ENCODE measurements around the gene LSM12.
"Not testable (repeated sequence)": the region's sequence is repeated elsewhere in the genome, so short reads cannot be mapped to it uniquely, and the experiment has no call there.

LSM12 gene

DNA sequence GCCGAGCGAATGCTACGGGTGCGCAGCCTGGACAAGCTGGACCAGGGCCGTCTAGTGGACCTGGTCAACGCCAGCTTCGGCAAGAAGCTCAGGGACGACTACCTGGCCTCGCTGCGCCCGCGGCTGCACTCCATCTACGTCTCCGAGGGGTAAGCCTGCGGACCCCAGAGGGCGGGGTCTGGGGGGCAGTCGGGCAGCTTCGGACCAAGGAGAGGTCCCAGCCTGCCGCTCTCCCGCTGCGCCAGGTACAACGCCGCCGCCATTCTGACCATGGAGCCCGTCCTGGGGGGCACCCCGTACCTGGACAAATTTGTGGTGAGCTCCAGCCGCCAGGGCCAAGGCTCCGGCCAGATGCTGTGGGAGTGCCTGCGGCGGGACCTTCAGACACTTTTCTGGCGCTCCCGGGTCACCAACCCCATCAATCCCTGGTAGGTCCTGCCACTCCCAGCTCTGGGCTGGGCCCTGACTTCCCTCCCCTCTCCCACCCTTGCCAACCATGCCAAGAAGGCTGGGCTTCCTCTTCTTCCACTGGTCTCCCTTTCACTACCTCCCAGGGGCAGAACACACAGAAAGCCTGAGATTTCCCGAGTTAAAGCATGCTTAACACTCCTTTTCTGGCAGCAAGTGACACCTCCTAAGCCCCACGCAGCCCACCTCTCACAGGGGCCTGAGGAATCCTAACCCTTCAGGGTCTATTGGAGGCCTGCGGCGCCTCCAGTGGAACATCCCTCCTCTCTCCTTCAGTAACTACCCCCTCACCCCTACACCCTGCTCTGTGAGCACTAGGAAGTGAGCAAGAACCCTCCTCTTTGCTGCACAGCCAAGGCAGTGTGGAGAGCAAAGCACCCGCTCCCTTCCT, 58.9 kb downstream of the LSM12 start:
- DNase-seq (ENCODE audit: low read depth): peak; percentile 53

DNA sequence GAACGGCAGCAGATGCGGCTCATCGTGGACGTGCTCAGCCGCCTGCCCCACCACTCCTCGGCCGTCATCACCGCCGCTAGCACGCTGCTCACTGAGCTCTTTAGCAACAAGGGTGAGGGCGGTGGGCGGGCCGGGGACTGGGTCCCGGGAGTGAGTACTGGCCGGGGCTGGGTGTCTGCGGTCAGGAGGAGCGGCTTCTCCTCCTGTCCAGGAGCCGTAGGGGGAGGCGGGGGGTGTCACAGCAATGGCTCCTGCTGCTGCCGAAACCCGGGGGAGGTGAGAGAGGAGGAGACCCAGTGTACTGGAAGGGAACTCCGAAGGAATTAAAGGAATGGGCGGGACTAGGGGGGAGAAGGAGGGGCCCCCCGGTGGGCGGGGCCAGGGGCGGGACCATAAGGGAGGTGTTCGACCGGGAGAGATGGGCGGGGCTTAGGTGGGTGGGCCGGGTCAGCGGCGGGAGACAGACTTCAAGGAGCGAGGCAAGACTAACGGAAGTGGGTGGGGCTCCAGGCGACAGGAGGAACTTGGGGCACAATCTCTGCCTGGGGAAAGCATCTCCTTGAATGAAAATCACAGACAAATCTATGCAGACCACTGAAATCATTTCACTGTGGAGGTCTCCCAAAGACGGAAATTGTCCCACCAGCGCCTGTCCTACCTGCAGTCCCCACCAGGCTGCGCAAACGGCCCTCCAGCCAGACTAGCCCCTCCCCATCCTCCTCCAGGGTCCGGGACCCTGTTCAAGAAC, 59.7 kb downstream of the LSM12 start:
- DNase-seq (ENCODE audit: low read depth): peak; percentile 99

- DNase-seq (ENCODE audit: low read depth): no peak
Observed at GRCh38 chr17:44006272-44006597, 60.2 kb downstream of the LSM12 start.

GRCh38 chr17:44005527-44006271, 60.8 kb downstream of the LSM12 start:
- no peak for DNase-seq (ENCODE audit: low read depth)

DNA sequence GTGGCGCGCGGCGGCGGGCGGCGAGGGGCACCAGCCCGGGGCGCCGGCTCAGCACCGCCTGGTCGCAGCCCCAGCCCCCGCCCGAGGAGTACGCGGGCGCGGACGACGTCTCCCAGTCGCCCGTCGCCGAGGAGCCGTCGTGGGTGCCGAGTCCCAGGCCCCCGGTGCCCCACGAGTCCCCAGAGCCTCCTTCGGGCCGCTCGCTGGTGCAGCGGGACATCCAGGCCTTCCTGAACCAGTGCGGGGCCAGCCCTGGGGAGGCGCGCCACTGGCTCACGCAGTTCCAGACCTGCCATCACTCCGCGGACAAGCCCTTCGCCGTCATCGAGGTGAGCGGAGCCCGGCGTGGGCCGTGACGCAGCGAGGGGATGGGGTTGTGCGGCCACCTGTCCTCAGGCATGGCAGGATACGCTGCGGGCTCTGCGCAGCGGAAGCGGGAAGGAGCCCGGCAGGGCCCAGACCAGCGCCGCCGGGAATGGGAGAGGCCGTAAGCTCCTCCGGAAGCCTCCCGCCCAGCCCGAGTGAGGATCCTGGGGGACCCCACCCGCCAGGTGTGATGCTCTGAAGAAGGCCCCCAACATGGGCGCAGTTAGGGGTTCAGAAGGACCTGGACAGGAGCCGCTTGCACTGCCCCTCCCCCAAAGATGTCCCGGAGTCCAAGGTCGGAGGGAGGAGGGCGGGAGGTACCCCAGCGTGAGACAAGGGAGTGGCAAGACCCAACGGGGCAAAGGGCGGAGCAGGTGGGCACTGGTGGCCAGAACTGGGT, 61.5 kb downstream of the LSM12 start:
- DNase-seq (ENCODE audit: low read depth): no peak

GRCh38 chr17:44004077-44004760, 62.3 kb downstream of the LSM12 start, which contains the start of gene NAGS:
Gene NAGS, plus strand, starts transcription at chr17:44004622. Its CDS starts 42 bp downstream, at chr17:44004664.
- DNase-seq (ENCODE audit: low read depth): no peak

GRCh38 chr17:44002141-44002848, 64.2 kb downstream of the LSM12 start:
- peak; percentile 95 for DNase-seq (ENCODE audit: low read depth)

DNA sequence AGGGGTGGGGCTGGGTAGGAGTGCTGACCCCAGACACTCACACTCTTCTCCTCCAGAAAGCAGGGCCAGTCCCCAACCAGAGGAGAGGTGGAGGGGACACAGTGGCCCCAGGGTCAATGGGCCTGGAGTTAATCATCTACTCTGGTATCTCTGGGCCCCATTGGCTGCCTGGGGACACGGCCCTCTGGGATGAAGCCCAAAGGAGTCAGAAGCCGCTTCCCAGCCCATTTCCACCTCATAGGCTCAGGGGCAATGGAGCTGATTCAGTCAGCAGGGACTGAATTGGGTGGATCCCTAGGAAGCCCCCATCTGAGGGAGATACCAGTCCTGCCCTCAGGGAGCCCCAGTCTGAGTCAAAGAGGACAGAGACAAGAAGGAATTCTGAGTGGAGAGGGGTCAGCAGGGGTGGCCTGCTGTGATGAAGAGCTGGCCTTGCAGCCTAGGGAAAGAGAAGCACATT, 65.0 kb downstream of the LSM12 start:
- DNase-seq (ENCODE audit: low read depth): peak; percentile 25

- DNase-seq (ENCODE audit: low read depth): no peak
Observed at GRCh38 chr17:44000871-44001460, 65.5 kb downstream of the LSM12 start.

DNA sequence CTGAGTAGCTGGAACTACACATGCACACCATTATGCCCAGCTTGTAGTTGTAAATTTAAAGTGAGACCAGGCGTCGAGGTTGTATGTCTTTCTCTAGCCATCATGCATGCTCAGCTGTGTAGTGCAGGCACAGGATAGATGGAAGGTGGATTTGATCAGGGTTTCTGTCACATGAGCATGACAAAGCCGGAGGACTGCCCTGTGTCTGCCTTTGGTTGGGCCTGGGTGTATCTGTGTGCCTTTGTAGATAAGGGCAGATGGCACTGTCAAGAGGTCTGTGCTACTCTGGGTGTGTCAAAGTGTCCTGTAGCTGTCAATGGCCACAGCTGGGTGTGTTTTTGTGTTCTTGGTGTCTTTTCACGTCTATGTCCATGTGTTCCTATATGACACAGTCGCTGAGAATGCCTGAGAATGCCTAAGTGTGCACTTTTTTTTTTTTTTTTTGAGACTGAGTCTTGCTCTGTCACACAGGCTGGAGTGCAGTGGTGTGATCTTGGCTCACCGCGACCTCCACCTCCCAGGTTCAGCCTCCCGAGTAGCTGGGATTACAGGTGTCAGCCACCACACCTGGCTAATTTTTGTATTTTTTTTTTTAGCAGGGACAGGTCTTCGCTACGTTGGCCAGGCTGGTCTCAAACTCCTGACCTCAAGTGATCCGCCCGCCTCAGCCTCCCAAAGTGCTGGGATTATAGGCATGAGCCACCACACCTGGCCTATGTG, 66.2 kb downstream of the LSM12 start:
- peak; percentile 47 for DNase-seq (ENCODE audit: low read depth)

DNA sequence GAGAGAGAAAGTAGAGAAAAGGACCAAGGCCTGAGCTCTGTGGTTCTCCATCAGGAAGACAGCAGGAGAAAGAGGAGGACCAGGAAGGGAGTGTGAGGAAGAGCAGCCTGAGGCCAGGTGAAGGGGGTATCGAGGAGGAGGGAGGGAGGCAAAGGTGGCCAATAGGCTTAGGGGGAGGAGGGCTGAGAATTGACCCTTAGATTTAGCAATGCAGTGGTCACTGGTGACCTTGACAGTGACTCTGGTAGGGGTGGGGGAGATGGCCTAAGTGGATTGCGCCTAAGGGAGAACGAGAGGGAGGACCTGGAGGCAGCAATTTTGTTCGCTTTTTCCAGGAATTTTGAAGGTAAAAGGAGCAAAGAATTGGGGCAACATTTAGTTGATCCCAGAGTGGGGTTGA, 67.4 kb downstream of the LSM12 start:
- DNase-seq (ENCODE audit: low read depth): no peak

- DNase-seq (ENCODE audit: low read depth): peak; percentile 75
Observed at GRCh38 chr17:43998552-43998951, 67.9 kb downstream of the LSM12 start.

DNA sequence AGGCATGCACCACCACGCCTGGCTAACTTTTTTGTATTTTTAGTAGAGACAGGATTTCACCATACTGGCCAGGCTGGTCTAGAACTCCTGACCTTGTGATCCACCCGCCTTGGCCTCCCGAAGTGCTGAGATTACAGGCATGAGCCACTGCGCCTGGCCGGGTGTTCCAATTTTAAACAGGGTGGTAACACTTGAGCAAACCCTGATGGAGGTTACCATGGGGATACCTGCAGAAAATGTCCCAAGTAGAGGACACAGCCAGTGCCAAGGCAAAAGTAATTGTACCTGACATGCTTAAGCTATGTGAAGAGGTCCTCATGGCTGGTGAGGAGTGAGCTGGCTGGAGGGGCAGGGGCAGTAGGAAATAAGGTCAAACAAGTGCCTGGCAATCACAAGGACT, 69.3 kb downstream of the LSM12 start:
- not testable (repeated sequence) for DNase-seq (ENCODE audit: low read depth)

DNA sequence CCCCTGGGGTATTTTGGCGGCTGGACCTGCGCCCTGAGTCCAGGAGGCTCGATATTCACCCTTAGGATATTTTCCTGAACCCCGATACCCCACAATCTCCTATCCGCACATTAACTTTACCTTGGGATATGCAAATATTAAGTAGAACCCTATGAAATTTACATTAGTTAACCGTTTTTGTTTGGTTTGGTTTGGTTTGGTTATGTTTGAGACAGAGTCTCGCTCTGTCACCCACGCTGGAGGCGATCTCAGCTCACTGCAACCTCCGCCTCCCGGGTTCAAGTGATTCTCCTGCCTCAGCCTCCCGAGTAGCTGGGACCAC, 71.4 kb downstream of the LSM12 start:
- no peak for DNase-seq (ENCODE audit: low read depth)

- peak; percentile 79 for DNase-seq (ENCODE audit: low read depth)
Observed at GRCh38 chr17:43994272-43995149, 72.0 kb downstream of the LSM12 start.

DNA sequence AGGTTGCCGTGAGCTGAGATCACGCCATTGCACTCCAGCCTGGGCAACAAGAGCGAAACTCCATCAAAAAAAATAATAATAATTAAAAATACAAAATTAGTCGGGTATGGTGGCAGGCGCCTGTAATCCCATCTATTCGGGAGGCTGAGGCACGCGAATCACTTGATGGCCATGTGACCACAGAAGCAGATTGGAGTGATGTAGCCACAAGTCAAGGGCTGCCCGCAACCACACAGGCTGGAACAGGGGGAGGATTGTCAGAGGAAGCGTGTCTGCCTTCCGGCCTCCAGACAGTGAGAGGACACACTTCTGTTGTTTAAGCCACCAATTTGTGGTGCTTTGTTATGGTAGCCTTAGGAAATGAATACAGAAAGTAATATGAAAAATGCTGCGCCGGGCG, 73.8 kb downstream of the LSM12 start:
- DNase-seq (ENCODE audit: low read depth): no peak

DNA sequence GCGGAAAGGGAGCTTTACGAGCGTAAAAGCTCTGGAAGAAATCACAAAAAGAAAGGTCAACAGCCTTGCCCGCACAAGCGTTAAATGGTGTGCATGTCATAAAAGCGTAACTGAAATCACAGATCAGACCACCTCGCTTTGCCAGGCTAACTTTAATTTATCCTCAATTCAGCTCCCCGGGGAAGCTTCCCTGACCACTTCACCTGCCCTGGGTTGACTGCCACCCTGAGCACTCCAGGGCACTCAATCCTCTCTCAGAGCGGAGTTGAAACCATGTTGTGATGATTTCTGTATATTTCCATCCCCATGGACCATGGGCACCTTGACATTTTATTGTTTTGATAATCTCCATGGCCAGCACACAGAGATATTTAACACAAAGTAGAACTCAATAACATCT, 78.2 kb downstream of the LSM12 start:
- DNase-seq (ENCODE audit: low read depth): no peak

Measured in ELR (cell line).